Measurements from ENCODE around the gene NFIB. TPM values are rescaled to one million over a fixed set of nuclear protein-coding genes. Genes with fewer than 3 reads are reported as not detected.

Gene NFIB
- total RNA-seq, 2 donors from 2014 or later = 5.3 to 14.1 TPM

GRCh38 chr9:14315875-14316601, 2.1 kb upstream of the NFIB start:
- peaks cover 5% of the 10 kb centered on the region for H3K4me1 ChIP-seq (ENCODE audit: control insufficient read depth, insufficient read depth, low read length)
- Mint-ChIP-seq H3K4me3 (peak overlapping the region; percentile 82), H3K27ac (peak overlapping the region; percentile 89), H3K9me3 (no peaks in the 10 kb centered on the region), H3K4me1 (peaks cover 30% of the 10 kb centered on the region), H3K27me3 (ENCODE audit: insufficient read depth) (peaks cover 74% of the 10 kb centered on the region), H3K36me3 (ENCODE audit: low read depth) (no peaks in the 10 kb centered on the region)
- H3K9ac ChIP-seq (ENCODE audit: extremely low read depth, low read length, poor library complexity, severe bottlenecking) = peak overlapping the region; percentile 58
- H3K27me3 ChIP-seq (ENCODE audit: control insufficient read depth, insufficient read depth, low read length, poor library complexity, severe bottlenecking) = peaks cover 72% of the 10 kb centered on the region
- H3K27ac ChIP-seq (ENCODE audit: low read depth, low read length) = no peak overlapping the region
- peak overlapping the region; percentile 88 for H3K4me3 ChIP-seq (ENCODE audit: low read length)
- H3K36me3 ChIP-seq (ENCODE audit: control insufficient read depth, insufficient read depth, low read length) = no peaks in the 10 kb centered on the region
- DNase-seq = peak; percentile 82
- no peaks in the 10 kb centered on the region for H3K9me3 ChIP-seq (ENCODE audit: control insufficient read depth, low read length)
- 0 to 1% methylated on average over 6 to 42 of the region's 42 CpGs for WGBS, 2 experiments (ENCODE audit: insufficient coverage in 1 of 2, insufficient read length in 1 of 2)
- no peak for TF ChIP-seq CTCF (conservative IDR thresholded peaks at IDR 0.05)

GRCh38 chr9:14314929-14315874, 1.3 kb upstream of the NFIB start:
- Mint-ChIP-seq H3K4me3 (peak overlapping the region; percentile 82), H3K9me3 (no peaks in the 10 kb centered on the region), H3K27ac (peak overlapping the region; percentile 93), H3K27me3 (ENCODE audit: insufficient read depth) (peaks cover 70% of the 10 kb centered on the region), H3K36me3 (ENCODE audit: low read depth) (no peaks in the 10 kb centered on the region), H3K4me1 (peaks cover 23% of the 10 kb centered on the region)
- Histone ChIP-seq H3K9me3 (ENCODE audit: control insufficient read depth, low read length) (no peaks in the 10 kb centered on the region), H3K27me3 (ENCODE audit: control insufficient read depth, insufficient read depth, low read length, poor library complexity, severe bottlenecking) (peaks cover 64% of the 10 kb centered on the region), H3K4me3 (ENCODE audit: low read length) (peak overlapping the region; percentile 88), H3K4me1 (ENCODE audit: control insufficient read depth, insufficient read depth, low read length) (peaks cover 5% of the 10 kb centered on the region), H3K36me3 (ENCODE audit: control insufficient read depth, insufficient read depth, low read length) (no peaks in the 10 kb centered on the region), H3K9ac (ENCODE audit: extremely low read depth, low read length, poor library complexity, severe bottlenecking) (peak overlapping the region; percentile 58), H3K27ac (ENCODE audit: low read depth, low read length) (peak overlapping the region; percentile 79)
- 0% methylated on average over 7 to 105 of the region's 109 CpGs for WGBS, 2 experiments (ENCODE audit: insufficient coverage in 1 of 2, insufficient read length in 1 of 2)
- DNase-seq = peak; percentile 87
- TF ChIP-seq CTCF (conservative IDR thresholded peaks at IDR 0.05) = no peak

GRCh38 chr9:14314424-14314928, 535 bp upstream of the NFIB start:
- no peak for TF ChIP-seq CTCF (conservative IDR thresholded peaks at IDR 0.05)
- Mint-ChIP-seq H3K27ac (peak overlapping the region; percentile 93), H3K4me1 (peaks cover 25% of the 10 kb centered on the region), H3K4me3 (peak overlapping the region; percentile 82), H3K9me3 (no peaks in the 10 kb centered on the region), H3K36me3 (ENCODE audit: low read depth) (no peaks in the 10 kb centered on the region), H3K27me3 (ENCODE audit: insufficient read depth) (peaks cover 64% of the 10 kb centered on the region)
- Histone ChIP-seq H3K36me3 (ENCODE audit: control insufficient read depth, insufficient read depth, low read length) (no peaks in the 10 kb centered on the region), H3K9ac (ENCODE audit: extremely low read depth, low read length, poor library complexity, severe bottlenecking) (peak overlapping the region; percentile 50), H3K4me3 (ENCODE audit: low read length) (peak overlapping the region; percentile 83), H3K4me1 (ENCODE audit: control insufficient read depth, insufficient read depth, low read length) (peaks cover 9% of the 10 kb centered on the region), H3K27me3 (ENCODE audit: control insufficient read depth, insufficient read depth, low read length, poor library complexity, severe bottlenecking) (peaks cover 56% of the 10 kb centered on the region), H3K9me3 (ENCODE audit: control insufficient read depth, low read length) (no peaks in the 10 kb centered on the region), H3K27ac (ENCODE audit: low read depth, low read length) (peak overlapping the region; percentile 84)
- DNase-seq = peak; percentile 78
- 0% methylated on average over 7 to 21 of the region's 21 CpGs for WGBS, 2 experiments (ENCODE audit: insufficient coverage in 1 of 2, insufficient read length in 1 of 2)

All from endodermal cell (in vitro differentiated cells).